ENCODE measurements around the gene NFE2.

Gene NFE2

GRCh38 chr12:54340846-54341245, 40.0 kb upstream of the NFE2 start:
- Histone ChIP-seq H2AFZ (ENCODE audit: insufficient read depth, low read length, poor library complexity) (no peak overlapping the region), H4K8ac (ENCODE audit: low read depth, low read length) (no peak overlapping the region), H3K4ac (ENCODE audit: low read depth, low read length) (no peak overlapping the region), H3K79me1 (ENCODE audit: low read length) (no peaks in the 10 kb centered on the region), H3K18ac (ENCODE audit: low read length) (no peak overlapping the region), H3K4me3 (ENCODE audit: low read depth, low read length) (no peak overlapping the region), H3K9me3 (ENCODE audit: insufficient read depth, low read depth, low read length) (no peaks in the 10 kb centered on the region), H2BK5ac (ENCODE audit: low read depth, low read length, poor library complexity) (no peak overlapping the region), H4K12ac (ENCODE audit: low read depth, low read length) (no peak overlapping the region), H4K91ac (ENCODE audit: low read depth, low read length) (no peak overlapping the region), H3K9ac (ENCODE audit: low read length) (no peak overlapping the region), H3K36me3 (ENCODE audit: control insufficient read depth in 1 of 2, insufficient read depth in 2 of 2, low read length in 2 of 2) (peaks cover 12 to 27% of the 10 kb centered on the region in 2 experiments), H2BK12ac (ENCODE audit: low read length) (no peak overlapping the region), H2BK120ac (ENCODE audit: insufficient read depth, low read length, poor library complexity) (no peak overlapping the region), H3K27ac (ENCODE audit: low read depth, low read length) (no peak overlapping the region), H3K79me2 (ENCODE audit: control insufficient read depth, insufficient read depth, low read length, poor library complexity) (no peaks in the 10 kb centered on the region), H3K4me2 (ENCODE audit: low read length) (no peak overlapping the region), H3K4me1 (ENCODE audit: control insufficient read depth in 1 of 2, insufficient read depth in 2 of 2, low read length in 2 of 2) (peaks cover 3 to 14% of the 10 kb centered on the region in 2 experiments), H2AK5ac (ENCODE audit: low read length) (no peak overlapping the region), H3K27me3 (ENCODE audit: insufficient read depth, low read length) (no peaks in the 10 kb centered on the region), H3K23ac (ENCODE audit: low read length) (no peak overlapping the region), H3K14ac (ENCODE audit: low read length) (no peak overlapping the region)
- peak in 1 of 2 donors; percentile 33 for DNase-seq
- WGBS (ENCODE audit: extremely low coverage, insufficient coverage, insufficient read length): no CpG with 5 or more reads among the region's 7 CpGs

GRCh38 chr12:54338698-54339296, 38.0 kb upstream of the NFE2 start:
- Histone ChIP-seq H3K4me3 (ENCODE audit: low read depth, low read length) (no peak overlapping the region), H3K27ac (ENCODE audit: low read depth, low read length) (no peak overlapping the region), H2AFZ (ENCODE audit: insufficient read depth, low read length, poor library complexity) (no peak overlapping the region), H3K9ac (ENCODE audit: low read length) (no peak overlapping the region), H4K12ac (ENCODE audit: low read depth, low read length) (no peak overlapping the region), H3K14ac (ENCODE audit: low read length) (no peak overlapping the region), H3K4me1 (ENCODE audit: control insufficient read depth in 1 of 2, insufficient read depth in 2 of 2, low read length in 2 of 2) (peaks cover 3 to 14% of the 10 kb centered on the region in 2 experiments), H3K18ac (ENCODE audit: low read length) (no peak overlapping the region), H4K91ac (ENCODE audit: low read depth, low read length) (no peak overlapping the region), H2BK120ac (ENCODE audit: insufficient read depth, low read length, poor library complexity) (no peak overlapping the region), H3K4me2 (ENCODE audit: low read length) (no peak overlapping the region), H3K9me3 (ENCODE audit: insufficient read depth, low read depth, low read length) (no peaks in the 10 kb centered on the region), H3K4ac (ENCODE audit: low read depth, low read length) (no peak overlapping the region), H3K79me2 (ENCODE audit: control insufficient read depth, insufficient read depth, low read length, poor library complexity) (no peaks in the 10 kb centered on the region), H2BK5ac (ENCODE audit: low read depth, low read length, poor library complexity) (no peak overlapping the region), H2BK12ac (ENCODE audit: low read length) (no peak overlapping the region), H2AK5ac (ENCODE audit: low read length) (no peak overlapping the region), H4K8ac (ENCODE audit: low read depth, low read length) (no peak overlapping the region), H3K36me3 (ENCODE audit: control insufficient read depth in 1 of 2, insufficient read depth in 2 of 2, low read length in 2 of 2) (peaks cover 6 to 22% of the 10 kb centered on the region in 2 experiments), H3K27me3 (ENCODE audit: insufficient read depth, low read length) (no peaks in the 10 kb centered on the region), H3K23ac (ENCODE audit: low read length) (no peak overlapping the region), H3K79me1 (ENCODE audit: low read length) (no peaks in the 10 kb centered on the region)
- DNase-seq: no peak
- whole genome bisulfite sequencing (ENCODE audit: extremely low coverage, insufficient coverage, insufficient read length): no CpG with 5 or more reads among the region's 4 CpGs

GRCh38 chr12:54337854-54338650, 37.2 kb upstream of the NFE2 start:
- Histone ChIP-seq H3K4ac (ENCODE audit: low read depth, low read length) (no peak overlapping the region), H3K27me3 (ENCODE audit: insufficient read depth, low read length) (no peaks in the 10 kb centered on the region)
- no CpG with 5 or more reads among the region's 3 CpGs for WGBS (ENCODE audit: extremely low coverage, insufficient coverage, insufficient read length)

GRCh38 chr12:54337280-54337842, 36.5 kb upstream of the NFE2 start:
- Histone ChIP-seq H2BK120ac (ENCODE audit: insufficient read depth, low read length, poor library complexity) (no peak overlapping the region), H3K4ac (ENCODE audit: low read depth, low read length) (no peak overlapping the region), H4K12ac (ENCODE audit: low read depth, low read length) (no peak overlapping the region), H4K8ac (ENCODE audit: low read depth, low read length) (no peak overlapping the region), H3K79me2 (ENCODE audit: control insufficient read depth, insufficient read depth, low read length, poor library complexity) (no peaks in the 10 kb centered on the region), H2BK5ac (ENCODE audit: low read depth, low read length, poor library complexity) (no peak overlapping the region), H3K23ac (ENCODE audit: low read length) (no peak overlapping the region), H3K4me3 (ENCODE audit: low read depth, low read length) (no peak overlapping the region), H3K79me1 (ENCODE audit: low read length) (no peaks in the 10 kb centered on the region), H2AK5ac (ENCODE audit: low read length) (no peak overlapping the region), H3K36me3 (ENCODE audit: control insufficient read depth in 1 of 2, insufficient read depth in 2 of 2, low read length in 2 of 2) (peaks cover 0 to 12% of the 10 kb centered on the region in 2 experiments), H3K9ac (ENCODE audit: low read length) (no peak overlapping the region), H3K4me2 (ENCODE audit: low read length) (no peak overlapping the region), H3K9me3 (ENCODE audit: insufficient read depth, low read depth, low read length) (no peaks in the 10 kb centered on the region), H3K27me3 (ENCODE audit: insufficient read depth, low read length) (no peaks in the 10 kb centered on the region), H2BK12ac (ENCODE audit: low read length) (no peak overlapping the region), H3K4me1 (ENCODE audit: control insufficient read depth in 1 of 2, insufficient read depth in 2 of 2, low read length in 2 of 2) (peaks cover 3 to 14% of the 10 kb centered on the region in 2 experiments), H3K18ac (ENCODE audit: low read length) (no peak overlapping the region), H3K27ac (ENCODE audit: low read depth, low read length) (no peak overlapping the region), H3K14ac (ENCODE audit: low read length) (no peak overlapping the region), H2AFZ (ENCODE audit: insufficient read depth, low read length, poor library complexity) (no peak overlapping the region), H4K91ac (ENCODE audit: low read depth, low read length) (no peak overlapping the region)
- no peak for DNase-seq
- no CpG with 5 or more reads among the region's 3 CpGs for WGBS (ENCODE audit: extremely low coverage, insufficient coverage, insufficient read length)

More at GRCh38 chr12:54337854-54338650, 37.2 kb upstream of the NFE2 start:
- Histone ChIP-seq H3K18ac (ENCODE audit: low read length) (no peak overlapping the region), H4K12ac (ENCODE audit: low read depth, low read length) (no peak overlapping the region), H3K4me3 (ENCODE audit: low read depth, low read length) (no peak overlapping the region), H2BK120ac (ENCODE audit: insufficient read depth, low read length, poor library complexity) (no peak overlapping the region), H3K9me3 (ENCODE audit: insufficient read depth, low read depth, low read length) (no peaks in the 10 kb centered on the region), H2AK5ac (ENCODE audit: low read length) (no peak overlapping the region), H3K79me2 (ENCODE audit: control insufficient read depth, insufficient read depth, low read length, poor library complexity) (no peaks in the 10 kb centered on the region), H2AFZ (ENCODE audit: insufficient read depth, low read length, poor library complexity) (no peak overlapping the region), H3K23ac (ENCODE audit: low read length) (no peak overlapping the region), H3K9ac (ENCODE audit: low read length) (no peak overlapping the region), H3K4me2 (ENCODE audit: low read length) (no peak overlapping the region), H3K36me3 (ENCODE audit: control insufficient read depth in 1 of 2, insufficient read depth in 2 of 2, low read length in 2 of 2) (peaks cover 4 to 18% of the 10 kb centered on the region in 2 experiments), H4K8ac (ENCODE audit: low read depth, low read length) (no peak overlapping the region), H4K91ac (ENCODE audit: low read depth, low read length) (no peak overlapping the region), H3K14ac (ENCODE audit: low read length) (no peak overlapping the region), H3K4me1 (ENCODE audit: control insufficient read depth in 1 of 2, insufficient read depth in 2 of 2, low read length in 2 of 2) (peaks cover 3 to 14% of the 10 kb centered on the region in 2 experiments), H2BK5ac (ENCODE audit: low read depth, low read length, poor library complexity) (no peak overlapping the region), H2BK12ac (ENCODE audit: low read length) (peak overlapping the region; percentile 17), H3K27ac (ENCODE audit: low read depth, low read length) (no peak overlapping the region), H3K79me1 (ENCODE audit: low read length) (no peaks in the 10 kb centered on the region)
- no peak for DNase-seq

Measured in trophoblast cell (in vitro differentiated cells and primary cell).